Measurements from ENCODE around the gene C18orf63.

The C18orf63 gene

DNA sequence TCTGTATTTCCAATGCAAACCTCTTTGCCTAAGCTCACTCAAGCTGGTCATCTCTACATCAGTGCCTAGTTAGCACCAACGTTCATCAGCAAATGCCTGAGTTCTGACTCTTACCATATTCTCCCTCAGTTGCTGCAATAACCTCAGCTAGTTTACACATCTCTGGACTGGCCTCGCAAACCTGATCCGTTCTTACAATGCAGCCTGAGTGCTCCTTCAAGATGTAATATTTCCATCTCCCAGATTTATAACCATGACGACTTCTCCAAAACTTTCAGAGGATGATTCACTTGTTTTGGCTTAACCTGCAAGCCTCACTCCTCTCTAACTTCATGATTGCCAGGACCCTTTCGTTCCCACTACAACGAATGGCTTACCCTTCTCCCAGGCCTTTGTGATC, 71.7 kb downstream of the C18orf63 start:
- POLR2A ChIA-PET (ENCODE audit: low non-redundant PET) = no interaction called here
- CTCF ChIA-PET = no interaction called here
- DNase-seq (ENCODE audit: low spot score) = no peak
- TF ChIP-seq, protein P1, sequence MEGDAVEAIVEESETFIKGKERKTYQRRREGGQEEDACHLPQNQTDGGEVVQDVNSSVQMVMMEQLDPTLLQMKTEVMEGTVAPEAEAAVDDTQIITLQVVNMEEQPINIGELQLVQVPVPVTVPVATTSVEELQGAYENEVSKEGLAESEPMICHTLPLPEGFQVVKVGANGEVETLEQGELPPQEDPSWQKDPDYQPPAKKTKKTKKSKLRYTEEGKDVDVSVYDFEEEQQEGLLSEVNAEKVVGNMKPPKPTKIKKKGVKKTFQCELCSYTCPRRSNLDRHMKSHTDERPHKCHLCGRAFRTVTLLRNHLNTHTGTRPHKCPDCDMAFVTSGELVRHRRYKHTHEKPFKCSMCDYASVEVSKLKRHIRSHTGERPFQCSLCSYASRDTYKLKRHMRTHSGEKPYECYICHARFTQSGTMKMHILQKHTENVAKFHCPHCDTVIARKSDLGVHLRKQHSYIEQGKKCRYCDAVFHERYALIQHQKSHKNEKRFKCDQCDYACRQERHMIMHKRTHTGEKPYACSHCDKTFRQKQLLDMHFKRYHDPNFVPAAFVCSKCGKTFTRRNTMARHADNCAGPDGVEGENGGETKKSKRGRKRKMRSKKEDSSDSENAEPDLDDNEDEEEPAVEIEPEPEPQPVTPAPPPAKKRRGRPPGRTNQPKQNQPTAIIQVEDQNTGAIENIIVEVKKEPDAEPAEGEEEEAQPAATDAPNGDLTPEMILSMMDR (conservative IDR thresholded peaks at IDR 0.05; ENCODE audit: low read depth) = no peak
- H3K27ac ChIP-seq = no peak overlapping the region

DNA sequence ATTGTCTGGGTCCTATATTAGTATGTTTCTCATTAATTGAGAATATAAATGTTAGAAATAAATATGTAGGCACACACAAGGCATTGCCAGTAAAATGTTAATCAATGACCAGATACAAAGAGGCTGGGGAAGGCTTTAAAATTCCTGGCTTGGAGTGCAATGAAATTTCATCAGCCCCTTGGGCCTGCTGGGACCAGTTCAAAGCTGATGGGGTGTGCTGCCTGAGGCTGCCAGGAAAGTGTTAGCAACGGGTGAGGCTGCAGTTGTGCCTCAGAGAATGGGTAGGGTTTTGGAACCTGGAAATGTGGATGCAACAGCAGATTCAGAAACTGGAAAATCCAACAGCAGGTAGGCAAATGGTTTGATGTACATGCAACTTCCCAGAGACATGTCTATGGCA, 72.6 kb downstream of the C18orf63 start:
- no peak for DNase-seq (ENCODE audit: low spot score)
- POLR2A ChIA-PET (ENCODE audit: low non-redundant PET) = no interaction called here
- CTCF ChIA-PET = interaction anchor here (0.6 kb wide), 1 partner anchor 9 kb away, joined by 3 read pairs; no protein-coding TSS in a partner anchor
- TF ChIP-seq, protein P1 (conservative IDR thresholded peaks at IDR 0.05; ENCODE audit: low read depth) = no peak
- H3K27ac ChIP-seq = no peak overlapping the region

DNA sequence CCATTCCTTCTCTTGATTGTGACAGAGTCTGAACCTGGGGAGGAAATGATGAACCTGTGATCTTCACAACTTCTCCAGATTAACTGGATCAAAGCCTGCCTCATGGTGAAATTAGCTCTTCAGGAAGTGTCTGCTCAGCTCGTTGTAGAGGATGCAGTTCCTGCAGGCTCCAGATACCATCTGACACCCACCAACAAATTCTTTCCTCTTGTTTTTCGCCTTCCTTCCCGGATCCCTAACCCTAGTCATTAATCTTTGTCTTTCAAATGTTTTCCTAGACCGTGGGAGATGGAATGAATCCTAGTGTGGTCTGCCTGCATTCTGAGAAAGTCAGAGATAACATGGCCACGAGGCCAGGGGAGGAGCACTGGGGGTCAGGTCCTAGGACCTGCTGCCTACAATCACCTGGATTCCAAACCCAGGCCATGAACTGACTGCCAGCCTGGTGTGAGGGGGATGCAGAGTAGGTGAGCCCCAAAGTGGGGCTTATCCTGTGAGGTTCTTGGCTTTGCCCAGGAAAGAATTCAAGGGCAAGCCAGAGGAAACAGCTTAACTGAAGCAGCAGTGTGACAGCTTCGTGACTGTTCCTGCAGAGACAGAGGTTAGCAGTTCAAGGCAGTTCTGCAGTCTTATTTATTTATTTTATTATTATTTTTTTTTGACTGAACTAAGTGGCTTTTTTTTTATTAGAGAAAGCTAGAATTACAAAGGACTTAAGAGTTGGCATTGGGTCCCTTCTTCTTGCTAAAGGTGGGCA, 73.7 kb downstream of the C18orf63 start:
- POLR2A ChIA-PET (ENCODE audit: low non-redundant PET) = no interaction called here
- no peak overlapping the region for H3K27ac ChIP-seq
- TF ChIP-seq, protein P1 (conservative IDR thresholded peaks at IDR 0.05; ENCODE audit: low read depth) = no peak
- CTCF ChIA-PET = no interaction called here
- no peak for DNase-seq (ENCODE audit: low spot score)

DNA sequence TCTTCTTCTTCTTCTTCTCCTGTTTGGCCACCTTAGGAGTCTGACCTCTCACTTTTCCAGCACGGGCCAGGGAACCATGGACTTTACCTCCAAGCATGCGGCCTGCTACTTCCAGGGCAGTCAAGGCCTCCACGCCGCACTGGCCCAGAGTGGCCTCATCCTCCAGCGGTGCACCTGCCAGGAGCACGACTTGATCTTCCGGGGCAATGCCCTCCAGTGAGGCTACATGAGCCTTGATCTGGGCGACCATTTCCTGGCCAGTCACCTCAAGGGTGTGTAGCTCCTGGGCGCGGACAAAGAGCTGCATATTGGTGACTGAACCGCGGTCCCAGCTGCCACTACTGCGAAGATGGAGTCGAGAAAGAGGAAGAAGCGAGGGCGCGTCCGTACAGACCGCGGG, 74.4 kb downstream of the C18orf63 start:
- POLR2A ChIA-PET (ENCODE audit: low non-redundant PET) = no interaction called here
- DNase-seq (ENCODE audit: low spot score) = no peak
- H3K27ac ChIP-seq = no peak overlapping the region
- CTCF ChIA-PET = no interaction called here
- TF ChIP-seq, protein P1 (conservative IDR thresholded peaks at IDR 0.05; ENCODE audit: low read depth) = no peak

DNA sequence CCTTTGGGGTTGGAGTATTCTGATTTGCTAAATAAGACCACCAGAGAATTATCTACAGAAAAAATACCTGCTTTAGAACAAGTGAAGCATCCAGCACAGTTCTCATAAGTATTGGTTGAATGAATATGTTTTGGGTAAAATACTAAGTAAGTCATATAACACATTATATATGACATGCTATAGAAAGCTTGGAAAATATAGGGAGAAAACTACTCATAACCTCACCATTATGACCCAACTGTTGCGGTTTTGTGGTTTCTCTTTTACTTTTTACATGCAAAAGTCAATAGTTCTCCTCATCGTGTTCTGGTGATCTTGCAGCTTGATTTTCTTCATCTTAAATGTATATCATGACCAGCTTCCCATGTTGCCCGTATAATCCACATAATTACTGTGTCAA, 75.3 kb downstream of the C18orf63 start:
- ChIA-PET CTCF (no interaction called here), POLR2A (ENCODE audit: low non-redundant PET) (no interaction called here)
- no peak overlapping the region for H3K27ac ChIP-seq
- TF ChIP-seq, protein P1 (conservative IDR thresholded peaks at IDR 0.05; ENCODE audit: low read depth) = no peak
- no peak for DNase-seq (ENCODE audit: low spot score)

DNA sequence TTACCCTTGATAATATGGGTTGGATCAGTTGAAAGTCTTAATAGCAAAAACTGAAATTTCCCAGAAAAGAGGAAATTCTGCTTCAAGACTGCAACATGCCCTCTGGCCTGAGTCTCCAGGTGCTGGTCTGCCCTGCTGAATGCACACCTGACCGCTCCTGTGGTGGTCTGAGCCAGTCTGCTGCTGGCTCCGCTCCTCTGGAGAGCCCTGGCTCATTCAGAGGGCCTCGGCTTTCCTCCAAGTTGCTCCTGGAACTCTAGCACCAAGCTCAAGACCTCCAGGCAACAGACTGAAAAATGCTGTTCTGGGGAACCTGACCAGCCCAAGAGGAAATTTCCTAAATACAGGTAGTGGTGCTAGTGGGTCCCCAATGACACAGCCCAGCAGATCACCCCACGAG, 76.7 kb downstream of the C18orf63 start:
- TF ChIP-seq, protein P1 (conservative IDR thresholded peaks at IDR 0.05; ENCODE audit: low read depth) = no peak
- no peak overlapping the region for H3K27ac ChIP-seq
- ChIA-PET POLR2A (ENCODE audit: low non-redundant PET) (no interaction called here), CTCF (no interaction called here)
- no peak for DNase-seq (ENCODE audit: low spot score)

Data from RWPE1 (cell line).